Measurements from ENCODE around the gene ARSB.

- TF ChIP-seq PKNOX1 (IDR thresholded peaks at IDR 0.05) (no peak), FOXA1 (IDR thresholded peaks at IDR 0.05) (no peak), HDGF (IDR thresholded peaks at IDR 0.05; ENCODE audit: borderline replicate concordance) (no peak), ELF4 (IDR thresholded peaks at IDR 0.05) (no peak), SP1 (IDR thresholded peaks at IDR 0.05) (no peak), FOXM1 (IDR thresholded peaks at IDR 0.05; ENCODE audit: borderline replicate concordance) (no peak), BHLHE40 (IDR thresholded peaks at IDR 0.05; ENCODE audit: borderline replicate concordance) (no peak), SUZ12 (IDR thresholded peaks at IDR 0.05) (no peak), TARDBP (IDR thresholded peaks at IDR 0.05) (no peak), FOXK2 (IDR thresholded peaks at IDR 0.05) (no peak)
These were observed 10.5 kb downstream of the ARSB start for GRCh38 chr5:78974601-78975000.
